ENCODE results near the gene SLC30A2.

Gene SLC30A2

DNA sequence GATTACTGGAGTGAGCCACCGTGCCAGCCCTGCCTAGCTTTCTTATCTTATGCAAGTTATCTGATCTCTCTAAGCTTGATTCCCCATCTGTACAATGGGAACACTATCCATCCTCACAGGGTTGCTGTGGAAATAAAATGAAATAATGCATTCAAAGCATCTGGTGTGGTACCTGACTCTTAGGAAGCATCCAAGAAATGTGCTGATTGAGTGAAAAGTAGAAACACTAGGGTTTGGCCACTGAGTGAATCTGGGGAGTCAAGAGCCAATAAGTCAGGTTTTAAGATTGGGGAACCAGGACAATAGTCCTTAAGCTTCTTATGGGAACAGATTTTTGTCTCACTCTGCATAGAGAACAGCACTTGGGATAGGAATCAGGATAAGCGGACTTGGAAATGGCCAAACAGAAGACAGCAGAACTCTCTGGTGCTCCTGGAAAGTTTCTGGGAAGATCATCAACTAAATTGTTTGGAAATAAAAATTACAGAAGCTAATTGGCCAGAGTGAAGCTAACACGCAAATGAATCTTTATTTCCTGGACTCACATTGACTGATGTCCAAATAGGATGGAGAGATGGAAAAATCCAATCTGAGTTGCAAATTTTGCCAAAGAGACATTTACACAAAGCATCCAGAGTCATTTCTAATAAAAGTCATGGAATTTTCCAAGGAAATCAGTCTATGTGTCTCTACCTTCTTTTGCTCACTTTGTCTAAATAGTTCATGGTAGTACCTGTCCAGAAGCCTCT lies 51.3 kb downstream of the SLC30A2 start:
- TF ChIP-seq SIN3A (IDR thresholded peaks at IDR 0.05; ENCODE audit: borderline replicate concordance, insufficient read depth, low read length) (no peak), POLR2AphosphoS5 (IDR thresholded peaks at IDR 0.05; ENCODE audit: low read depth, low read length) (no peak), FOXP2 (optimal IDR thresholded peaks at IDR 0.05; ENCODE audit: borderline replicate concordance, extremely low read depth, extremely low read length, insufficient read depth) (no peak), TAF1 (IDR thresholded peaks at IDR 0.05; ENCODE audit: borderline replicate concordance, insufficient read depth, low read length) (no peak)
- TF ChIP-seq, protein P1, sequence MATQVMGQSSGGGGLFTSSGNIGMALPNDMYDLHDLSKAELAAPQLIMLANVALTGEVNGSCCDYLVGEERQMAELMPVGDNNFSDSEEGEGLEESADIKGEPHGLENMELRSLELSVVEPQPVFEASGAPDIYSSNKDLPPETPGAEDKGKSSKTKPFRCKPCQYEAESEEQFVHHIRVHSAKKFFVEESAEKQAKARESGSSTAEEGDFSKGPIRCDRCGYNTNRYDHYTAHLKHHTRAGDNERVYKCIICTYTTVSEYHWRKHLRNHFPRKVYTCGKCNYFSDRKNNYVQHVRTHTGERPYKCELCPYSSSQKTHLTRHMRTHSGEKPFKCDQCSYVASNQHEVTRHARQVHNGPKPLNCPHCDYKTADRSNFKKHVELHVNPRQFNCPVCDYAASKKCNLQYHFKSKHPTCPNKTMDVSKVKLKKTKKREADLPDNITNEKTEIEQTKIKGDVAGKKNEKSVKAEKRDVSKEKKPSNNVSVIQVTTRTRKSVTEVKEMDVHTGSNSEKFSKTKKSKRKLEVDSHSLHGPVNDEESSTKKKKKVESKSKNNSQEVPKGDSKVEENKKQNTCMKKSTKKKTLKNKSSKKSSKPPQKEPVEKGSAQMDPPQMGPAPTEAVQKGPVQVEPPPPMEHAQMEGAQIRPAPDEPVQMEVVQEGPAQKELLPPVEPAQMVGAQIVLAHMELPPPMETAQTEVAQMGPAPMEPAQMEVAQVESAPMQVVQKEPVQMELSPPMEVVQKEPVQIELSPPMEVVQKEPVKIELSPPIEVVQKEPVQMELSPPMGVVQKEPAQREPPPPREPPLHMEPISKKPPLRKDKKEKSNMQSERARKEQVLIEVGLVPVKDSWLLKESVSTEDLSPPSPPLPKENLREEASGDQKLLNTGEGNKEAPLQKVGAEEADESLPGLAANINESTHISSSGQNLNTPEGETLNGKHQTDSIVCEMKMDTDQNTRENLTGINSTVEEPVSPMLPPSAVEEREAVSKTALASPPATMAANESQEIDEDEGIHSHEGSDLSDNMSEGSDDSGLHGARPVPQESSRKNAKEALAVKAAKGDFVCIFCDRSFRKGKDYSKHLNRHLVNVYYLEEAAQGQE (IDR thresholded peaks at IDR 0.05; ENCODE audit: insufficient read depth in 1 of 2, low read depth in 2 of 2, low read length in 2 of 2): no peak

DNA sequence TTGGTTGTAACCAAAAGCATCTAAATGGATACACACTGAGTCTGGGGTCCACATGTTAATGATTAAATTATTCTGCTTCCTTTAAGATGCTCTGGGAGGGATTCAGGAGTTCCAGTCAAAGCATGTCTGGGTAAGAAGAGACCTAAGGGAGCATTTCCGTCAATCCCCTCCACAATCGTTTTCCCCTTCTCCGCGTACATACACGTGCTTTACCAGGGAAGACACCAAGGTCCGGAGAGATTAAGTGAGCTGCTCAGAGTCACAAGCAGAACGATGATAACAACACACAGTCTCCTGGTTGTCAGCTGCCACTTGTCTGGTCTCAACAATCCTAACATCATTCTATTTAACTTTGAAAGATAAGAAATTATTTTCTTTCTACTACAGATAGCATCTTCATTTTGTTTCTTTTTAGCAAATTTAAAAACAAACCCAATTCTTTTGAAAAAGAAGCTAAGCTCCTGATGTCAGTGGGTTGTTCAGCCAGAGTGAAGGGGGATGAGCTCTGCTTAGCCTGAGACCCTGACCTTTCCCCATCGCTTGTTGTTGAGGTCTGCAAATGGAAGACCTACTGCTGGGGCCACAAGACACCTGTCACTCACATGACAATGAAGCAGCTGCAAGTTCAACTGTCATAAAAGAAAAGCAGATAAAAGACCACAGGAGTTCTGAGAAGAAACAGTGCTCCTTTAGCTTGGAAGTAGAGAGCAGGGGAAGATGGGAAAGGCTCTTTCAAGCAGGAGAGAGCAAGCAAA lies 52.5 kb downstream of the SLC30A2 start:
- TF ChIP-seq POLR2AphosphoS5 (IDR thresholded peaks at IDR 0.05; ENCODE audit: low read depth, low read length) (no peak), FOXP2 (optimal IDR thresholded peaks at IDR 0.05; ENCODE audit: borderline replicate concordance, extremely low read depth, extremely low read length, insufficient read depth) (no peak), SIN3A (IDR thresholded peaks at IDR 0.05; ENCODE audit: borderline replicate concordance, insufficient read depth, low read length) (no peak), TAF1 (IDR thresholded peaks at IDR 0.05; ENCODE audit: borderline replicate concordance, insufficient read depth, low read length) (no peak)
- TF ChIP-seq, protein P1 (IDR thresholded peaks at IDR 0.05; ENCODE audit: insufficient read depth in 1 of 2, low read depth in 2 of 2, low read length in 2 of 2): no peak

DNA sequence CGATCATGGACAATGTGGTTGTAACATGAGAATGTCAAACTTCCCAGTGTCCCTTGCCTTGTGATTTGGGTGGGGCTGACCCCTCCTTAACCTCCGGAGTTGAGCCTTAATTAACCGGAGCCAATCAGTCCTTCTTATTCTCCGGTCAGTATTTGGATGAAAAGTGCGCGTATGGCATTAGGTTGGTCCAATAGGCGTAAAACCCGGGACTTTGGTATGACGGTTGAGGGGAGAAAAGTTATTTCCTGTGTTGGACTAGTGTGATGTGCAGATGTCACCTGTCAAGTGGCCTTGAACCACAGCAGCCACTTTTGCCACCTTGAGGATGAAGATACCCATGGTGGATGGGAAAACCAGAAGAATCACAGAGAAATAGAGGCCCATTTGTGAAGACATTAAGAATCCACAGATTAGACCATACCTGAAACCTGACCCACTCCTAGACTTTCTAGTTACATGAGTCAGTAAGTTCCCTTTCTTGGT lies 53.2 kb downstream of the SLC30A2 start:
- TF ChIP-seq SIN3A (IDR thresholded peaks at IDR 0.05; ENCODE audit: borderline replicate concordance, insufficient read depth, low read length) (no peak), POLR2AphosphoS5 (IDR thresholded peaks at IDR 0.05; ENCODE audit: low read depth, low read length) (no peak), FOXP2 (optimal IDR thresholded peaks at IDR 0.05; ENCODE audit: borderline replicate concordance, extremely low read depth, extremely low read length, insufficient read depth) (no peak), TAF1 (IDR thresholded peaks at IDR 0.05; ENCODE audit: borderline replicate concordance, insufficient read depth, low read length) (no peak)
- TF ChIP-seq, protein P1 (IDR thresholded peaks at IDR 0.05; ENCODE audit: insufficient read depth in 1 of 2, low read depth in 2 of 2, low read length in 2 of 2): no peak

- TF ChIP-seq POLR2AphosphoS5 (IDR thresholded peaks at IDR 0.05; ENCODE audit: low read depth, low read length): no peak
- no peak for TF ChIP-seq FOXP2 (optimal IDR thresholded peaks at IDR 0.05; ENCODE audit: borderline replicate concordance, extremely low read depth, extremely low read length, insufficient read depth)
These were observed 53.8 kb downstream of the SLC30A2 start for GRCh38 chr1:25991937-25992688.

DNA sequence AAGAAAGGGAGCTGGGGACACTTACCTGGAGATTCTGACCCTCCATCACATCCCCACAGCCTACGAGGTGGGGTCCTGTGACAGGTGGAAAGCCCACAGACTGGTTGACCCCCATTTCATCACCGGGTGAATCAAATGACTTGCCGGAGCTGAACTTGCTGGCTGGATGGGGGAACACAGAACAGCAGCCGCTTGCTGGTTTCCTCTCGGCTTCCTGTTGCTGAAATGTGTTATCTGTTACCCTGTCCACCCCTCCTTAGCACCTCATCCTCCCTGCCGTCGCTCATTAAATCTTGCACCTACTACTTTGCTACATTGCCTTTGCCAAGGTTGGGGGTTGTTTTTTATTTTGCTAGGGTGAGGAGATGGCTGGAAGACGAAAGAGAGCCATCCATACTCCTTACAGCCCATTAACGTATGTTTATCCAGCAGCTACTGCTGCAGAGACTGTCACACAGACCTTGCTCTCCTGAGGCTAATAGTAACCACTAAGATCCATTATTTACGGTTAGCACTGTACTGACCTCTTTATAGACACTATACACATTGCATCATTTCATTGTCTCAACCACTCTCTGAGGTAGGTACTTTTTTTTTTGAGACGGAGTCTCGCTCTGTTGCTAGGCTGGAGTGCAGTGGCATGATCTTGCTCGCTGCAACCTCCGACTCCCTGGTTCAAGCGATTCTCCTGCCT lies 55.1 kb downstream of the SLC30A2 start:
- TF ChIP-seq POLR2AphosphoS5 (IDR thresholded peaks at IDR 0.05; ENCODE audit: low read depth, low read length) (no peak), FOXP2 (optimal IDR thresholded peaks at IDR 0.05; ENCODE audit: borderline replicate concordance, extremely low read depth, extremely low read length, insufficient read depth) (no peak), TAF1 (IDR thresholded peaks at IDR 0.05; ENCODE audit: borderline replicate concordance, insufficient read depth, low read length) (no peak), SIN3A (IDR thresholded peaks at IDR 0.05; ENCODE audit: borderline replicate concordance, insufficient read depth, low read length) (no peak)
- TF ChIP-seq, protein P1 (IDR thresholded peaks at IDR 0.05; ENCODE audit: insufficient read depth in 1 of 2, low read depth in 2 of 2, low read length in 2 of 2): no peak

All from PFSK-1 (cell line).